Stimulated activated CD4-positive, alpha-beta T cell treated with anti-CD3 and anti-CD28 coated beads, Interleukin-12 subunit alpha, Interleukin-12 subunit beta, amount 100 ng/mL, for 4 hours (primary cell): ENCODE results near the gene BICD2.

Source experiments
- DNase-seq: peaks from one replicate; pipeline ENCODE4 v3.0.0-alpha.2; 2020

The BICD2 gene

DNA sequence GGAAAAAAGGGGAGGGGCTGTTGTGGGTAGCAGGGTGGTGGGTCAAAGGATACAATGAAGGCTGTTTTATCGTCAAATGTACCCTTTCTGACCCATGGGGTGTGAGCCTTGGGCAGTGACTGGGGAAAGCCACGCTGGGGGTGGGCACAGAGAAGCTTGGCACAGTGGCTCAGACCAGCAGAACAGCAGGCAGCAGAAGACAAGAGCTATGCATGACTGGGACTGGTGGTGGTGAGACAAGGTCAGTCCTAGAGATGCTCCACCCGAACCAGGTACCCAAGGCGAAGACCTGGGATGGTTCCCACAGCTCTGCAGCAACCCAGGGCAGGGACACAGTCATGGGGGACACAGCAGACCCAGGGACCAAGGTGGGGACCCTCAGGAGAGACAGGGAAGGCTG is 38.3 kb downstream of the BICD2 start:
- no peak for DNase-seq

DNA sequence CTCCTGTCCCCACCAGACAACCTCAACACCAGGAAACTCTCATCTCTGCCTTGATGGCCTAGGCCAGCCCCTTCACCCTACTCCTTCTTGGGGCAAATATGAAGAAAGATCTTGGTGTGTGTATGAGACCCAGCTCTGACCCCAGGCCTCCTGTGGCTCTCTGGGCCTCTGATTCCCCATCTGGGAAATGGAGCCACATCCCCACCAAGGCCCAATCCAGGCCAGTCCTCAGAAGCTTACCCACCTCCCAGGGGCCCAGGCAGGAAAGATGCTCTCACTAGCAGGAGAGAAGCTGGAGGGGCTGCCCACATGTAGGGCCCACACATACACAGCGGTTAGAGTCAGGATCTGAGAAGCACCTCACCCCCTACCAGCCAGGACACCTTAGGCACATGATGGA is 38.9 kb downstream of the BICD2 start:
- no peak for DNase-seq

DNA sequence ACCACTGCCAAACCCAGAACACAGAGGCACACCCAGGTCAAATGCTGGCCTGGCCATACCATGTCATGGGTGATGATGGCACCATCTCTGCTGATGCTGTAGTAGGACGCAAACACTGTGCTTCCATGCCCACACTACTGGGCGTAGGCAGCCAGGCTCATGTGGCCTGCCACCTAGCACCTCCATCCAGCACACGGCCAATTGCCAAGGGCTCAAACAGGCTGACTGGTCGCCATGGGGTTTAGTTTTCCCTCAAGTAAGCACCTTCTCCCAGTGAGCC is 39.4 kb downstream of the BICD2 start:
- DNase-seq: no peak

DNA sequence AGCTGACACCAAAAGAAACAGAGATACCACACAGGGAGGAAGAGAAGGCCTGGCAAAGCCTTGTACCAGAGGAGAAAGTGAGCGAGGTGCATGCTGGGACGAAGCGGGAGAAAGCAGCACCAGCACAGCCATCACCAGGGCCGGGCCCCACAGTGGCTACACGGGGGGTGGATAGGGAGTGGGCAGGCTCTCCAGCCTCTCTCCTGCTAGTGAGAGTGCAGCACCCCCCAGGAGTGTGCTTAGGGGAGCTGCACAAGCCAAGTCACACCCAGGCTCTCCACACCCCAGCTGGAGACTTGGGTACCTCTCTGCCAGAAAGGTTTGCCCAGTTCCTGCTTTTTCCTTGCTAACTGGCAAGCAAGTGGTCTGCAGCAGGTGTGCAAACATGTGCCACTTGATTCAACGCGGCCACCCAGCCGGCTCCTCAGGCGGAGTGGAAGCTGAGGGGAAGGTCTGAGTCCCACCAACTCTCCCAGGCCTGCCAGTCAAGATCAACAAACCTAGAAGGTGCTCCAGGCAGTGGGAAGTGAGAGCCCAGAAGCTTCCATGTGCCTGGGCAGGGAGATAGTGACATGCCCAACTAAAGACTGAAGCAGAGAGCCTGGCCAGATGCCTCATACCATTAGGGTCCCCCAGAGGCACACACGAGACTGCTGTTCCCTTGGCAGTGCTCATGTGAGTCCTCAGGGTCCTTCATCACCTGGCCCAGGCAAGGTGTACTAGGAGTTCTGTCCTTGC is 39.9 kb downstream of the BICD2 start:
- DNase-seq: no peak

DNA sequence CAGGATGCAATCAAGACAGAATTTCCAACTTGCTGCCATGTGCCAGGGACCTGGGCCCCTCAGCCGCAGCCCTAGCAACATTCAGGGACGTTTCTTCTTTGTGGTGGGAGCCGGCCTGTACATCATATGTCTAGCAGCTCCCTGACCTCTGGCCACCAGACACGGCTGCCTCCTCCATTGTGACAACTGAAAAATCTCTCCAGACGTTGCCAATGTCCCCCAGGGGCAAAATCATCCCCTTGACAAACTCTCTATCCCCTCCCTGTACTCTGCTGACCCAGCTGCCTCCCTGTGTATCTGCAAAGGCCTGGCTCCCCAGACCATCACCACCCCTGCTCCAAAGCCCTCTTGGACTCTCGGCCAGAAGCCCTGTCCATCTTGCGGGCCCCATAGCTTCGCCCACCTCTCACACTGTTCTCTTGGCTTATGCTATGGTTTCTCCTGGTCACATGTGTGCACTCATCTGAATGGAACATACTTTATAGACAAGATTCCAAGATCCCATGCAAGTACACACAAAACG is 40.8 kb downstream of the BICD2 start:
- DNase-seq: no peak

DNA sequence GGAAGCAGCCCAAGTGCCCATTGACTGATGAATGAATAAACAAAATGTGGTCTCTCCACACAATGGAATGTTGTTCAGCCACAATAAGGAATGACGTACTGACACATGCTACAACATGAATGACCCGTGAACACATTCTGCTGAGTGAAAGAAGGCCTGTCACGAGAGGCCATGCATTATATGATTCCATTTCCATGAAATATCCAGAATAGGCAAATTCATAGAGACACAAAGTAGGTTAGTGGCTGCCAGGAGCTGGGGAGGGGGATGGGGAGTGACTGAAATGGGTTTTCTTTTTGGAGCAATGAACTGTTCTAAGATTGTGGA is 41.4 kb downstream of the BICD2 start:
- no peak for DNase-seq

GRCh38 chr9:92722386-92723298 is 42.0 kb downstream of the BICD2 start:
- no peak for DNase-seq

DNA sequence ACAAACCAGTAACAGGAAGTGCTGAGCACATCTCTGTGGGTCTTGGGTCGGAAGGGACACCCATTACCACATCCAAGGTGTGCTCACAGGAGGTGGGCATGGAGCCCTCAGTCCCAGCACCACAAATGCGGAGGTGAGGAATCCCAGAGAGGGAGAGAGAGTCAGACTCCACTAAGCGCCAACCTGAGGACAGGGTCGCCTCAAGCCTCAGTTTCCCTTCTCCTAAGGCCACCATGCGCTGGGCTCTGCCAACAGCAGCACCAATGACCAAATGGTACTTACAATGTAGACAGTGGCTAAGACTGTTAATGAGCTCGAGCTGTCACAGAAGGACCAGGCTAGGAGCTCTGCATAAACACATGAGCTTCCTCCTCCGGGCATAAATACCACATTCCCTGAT is 43.1 kb downstream of the BICD2 start:
- DNase-seq: no peak

- no peak for DNase-seq
Measured at GRCh38 chr9:92720807-92721535, 43.7 kb downstream of the BICD2 start.

DNA sequence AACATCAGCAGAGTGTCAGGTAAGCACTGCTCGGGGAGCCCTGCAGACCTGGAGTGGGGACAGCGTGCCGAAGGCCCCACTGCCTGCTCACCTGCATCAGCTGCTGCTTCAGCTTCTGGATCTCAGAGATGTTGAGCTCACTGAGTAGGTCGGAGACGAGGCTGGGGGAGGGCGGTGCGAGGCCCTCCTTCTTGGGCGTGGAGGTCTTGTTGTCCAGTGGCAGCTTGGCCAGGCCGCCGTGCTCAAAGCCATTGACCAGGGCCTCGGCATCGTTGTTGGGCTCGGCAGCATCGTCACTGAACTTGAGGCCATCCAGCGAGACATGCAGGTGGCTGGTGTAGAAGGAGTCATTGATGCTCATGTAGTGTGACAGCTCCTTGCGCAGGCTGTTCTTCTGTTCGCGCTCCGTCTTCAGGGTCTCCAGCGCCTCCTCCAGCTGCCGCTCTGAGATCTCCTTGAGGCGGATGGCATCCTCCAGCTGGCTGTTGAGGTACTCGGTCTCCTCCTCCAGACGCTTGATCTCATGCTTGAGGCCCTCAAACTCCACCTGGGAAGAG is 44.3 kb downstream of the BICD2 start:
- DNase-seq: no peak

DNA sequence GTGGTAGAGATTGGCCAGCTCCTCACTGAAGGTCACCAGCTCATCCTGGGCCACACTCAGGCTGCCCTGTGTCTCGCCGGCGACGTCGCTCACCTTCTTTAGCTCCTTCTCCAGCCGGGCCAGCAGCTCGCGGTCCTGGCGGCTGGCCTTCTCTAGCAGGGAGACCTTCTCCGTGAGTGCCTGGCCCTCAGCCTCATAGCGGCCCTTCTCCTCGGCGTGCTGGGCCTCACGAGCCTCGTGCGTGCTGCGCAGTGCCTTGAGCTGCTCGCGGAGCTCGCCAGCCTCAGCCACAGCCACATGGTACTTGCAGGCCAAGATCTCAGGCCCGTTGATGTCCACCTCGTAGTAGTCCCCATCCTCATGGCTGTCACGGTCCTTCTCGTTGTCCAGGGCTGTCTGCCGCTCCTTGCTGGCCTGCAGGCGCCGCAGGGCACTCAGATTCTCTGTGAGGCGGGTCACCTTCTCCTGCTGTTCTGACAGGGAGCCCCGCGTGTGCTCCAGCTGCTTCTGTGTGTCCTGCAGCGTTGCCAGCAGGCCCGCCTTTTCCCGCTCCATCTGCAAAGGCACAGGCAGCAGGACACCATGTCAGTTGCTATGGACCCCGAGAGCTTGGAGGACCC is 45.5 kb downstream of the BICD2 start:
- DNase-seq: no peak

DNA sequence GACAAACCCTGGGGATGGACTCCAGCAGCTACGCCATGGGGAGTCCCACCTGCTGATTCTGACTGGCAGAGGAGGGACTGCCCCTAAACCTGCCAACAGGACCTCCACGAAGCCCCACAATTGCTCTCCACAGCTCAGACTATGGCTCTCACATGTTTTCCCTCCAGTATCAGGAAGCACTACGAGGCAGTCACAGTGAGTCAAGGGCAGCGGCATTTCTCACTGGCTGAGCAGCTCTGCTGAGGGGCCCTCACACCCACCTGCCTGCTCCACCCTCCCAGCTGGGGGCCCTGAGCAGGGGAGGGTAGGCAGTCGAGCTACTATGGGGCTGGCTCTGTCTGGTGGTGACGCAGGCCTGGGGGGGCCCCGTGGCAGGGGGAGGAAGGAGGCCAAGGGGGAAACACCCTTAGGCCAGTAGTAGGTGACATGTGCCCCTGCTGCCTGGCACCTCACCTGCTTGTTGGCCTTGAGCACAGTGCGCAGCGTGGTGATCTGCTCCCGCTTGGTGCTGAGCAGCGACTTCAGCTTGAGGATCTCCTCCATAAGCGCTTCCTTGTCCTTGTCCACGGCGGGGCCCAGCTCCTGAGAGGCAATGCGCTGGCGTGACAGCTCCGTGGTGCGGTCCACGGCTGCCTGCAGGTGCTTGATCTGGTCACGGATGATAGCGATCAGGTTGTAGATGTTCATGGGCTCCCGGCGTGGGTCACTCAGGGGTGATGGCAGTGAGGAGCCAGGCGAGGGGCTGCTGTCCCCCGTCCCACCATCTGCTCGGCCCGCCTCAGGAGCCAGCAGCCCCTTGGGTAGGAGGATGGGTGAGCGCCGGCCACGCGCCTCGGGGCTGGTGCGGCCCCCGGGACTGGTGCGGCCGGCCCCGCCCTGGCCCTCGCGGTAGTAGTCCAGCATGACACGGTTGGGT is 46.3 kb downstream of the BICD2 start:
- no peak for DNase-seq

DNA sequence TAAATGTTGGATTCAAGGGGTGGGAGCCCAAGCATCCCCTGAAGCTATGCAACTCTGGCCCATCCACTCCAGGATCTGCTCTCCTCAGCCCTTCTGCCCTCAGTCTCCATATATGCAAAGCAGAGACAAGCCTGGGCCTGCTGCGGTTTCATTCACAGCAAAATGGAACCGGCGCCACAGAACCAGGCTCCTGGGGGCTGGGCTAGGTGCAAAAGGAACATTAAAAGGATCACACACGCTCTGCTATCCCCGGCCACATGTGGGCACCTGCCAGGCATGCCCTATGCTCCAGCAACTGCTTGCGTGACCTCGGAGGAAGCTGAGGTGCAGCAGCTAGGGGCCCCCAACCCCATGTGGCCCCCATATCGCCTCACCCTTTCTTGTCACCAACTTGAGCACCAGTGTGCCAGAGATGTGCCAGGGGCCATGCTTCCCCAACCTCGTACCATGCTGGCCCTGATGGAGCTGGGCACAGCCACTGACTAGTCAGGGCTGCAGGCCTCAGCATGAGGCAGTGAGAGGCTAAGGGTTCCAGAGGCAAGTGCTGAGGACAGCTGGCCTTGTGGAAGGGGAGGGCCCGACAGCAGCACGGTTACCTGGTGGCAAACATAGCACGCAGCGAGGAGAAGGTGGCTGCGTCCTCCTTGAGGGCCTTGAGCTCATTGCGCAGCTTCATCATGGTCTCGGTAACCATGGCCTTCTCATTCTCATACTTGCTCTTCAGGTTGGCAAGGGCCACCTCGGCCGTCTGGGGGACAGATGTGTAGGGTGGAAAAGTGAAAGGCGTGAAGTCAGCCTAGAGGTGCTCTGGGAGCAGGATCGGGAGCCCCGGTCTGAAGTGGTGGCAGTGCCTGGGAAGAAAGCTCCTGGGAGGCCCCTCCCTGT is 47.2 kb downstream of the BICD2 start:
- DNase-seq: no peak

DNA sequence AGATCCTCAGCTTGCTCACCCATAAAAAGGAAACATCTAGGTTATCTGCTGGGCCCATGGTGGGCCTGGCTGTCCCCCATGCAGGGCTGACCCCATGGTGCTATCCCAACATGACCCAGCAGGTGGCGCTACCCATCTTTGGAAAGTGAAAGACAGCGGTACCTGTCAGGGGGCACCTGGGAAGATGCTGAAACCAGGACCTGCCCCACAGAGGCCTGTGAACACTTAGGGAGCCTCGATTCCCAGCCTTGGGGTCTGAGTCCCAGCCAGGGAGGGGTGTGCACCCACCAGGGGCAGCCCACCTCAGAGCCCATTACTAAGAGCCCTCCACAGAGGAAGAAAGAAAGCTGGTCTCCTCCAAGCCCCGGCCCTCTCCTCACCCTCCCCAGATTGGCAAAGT is 48.1 kb downstream of the BICD2 start:
- DNase-seq: peak; percentile 80

DNA sequence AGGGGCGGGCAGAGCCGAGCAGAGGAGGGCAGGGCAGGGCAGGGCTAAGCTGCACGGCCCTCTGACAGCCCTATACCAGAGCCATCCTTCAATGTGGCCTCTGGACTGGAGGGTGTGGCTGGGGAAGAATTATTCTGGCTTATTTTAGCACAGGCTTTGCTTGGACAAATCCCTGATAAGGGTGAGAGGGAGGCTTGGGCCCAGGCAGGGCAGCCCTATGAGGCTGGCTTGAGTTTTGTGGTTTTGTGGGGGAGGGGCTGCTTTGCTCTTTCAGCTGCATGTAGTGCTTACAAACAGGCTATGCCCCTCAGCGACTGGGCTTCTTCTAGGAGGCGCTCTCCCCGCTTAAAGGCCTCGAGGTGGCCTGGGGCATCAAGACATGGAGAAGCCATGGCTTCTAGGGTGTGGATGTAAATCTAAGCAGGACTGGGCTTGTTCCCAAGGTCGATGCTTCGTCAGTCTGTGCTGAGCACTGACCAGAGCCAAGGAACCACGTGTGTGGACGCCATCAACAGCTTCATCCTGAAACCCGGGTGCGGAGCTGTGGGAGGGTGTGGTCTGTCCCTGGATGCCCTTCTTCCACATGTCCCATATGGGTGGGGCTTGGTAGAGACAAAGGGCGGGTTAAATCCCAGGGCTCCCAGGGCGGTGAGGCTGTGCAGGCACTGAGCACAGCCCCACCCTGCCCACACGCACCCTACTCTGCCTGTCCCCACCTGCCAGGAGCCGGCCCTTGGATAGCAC is 49.0 kb downstream of the BICD2 start:
- no peak for DNase-seq

- DNase-seq: no peak
Measured at GRCh38 chr9:92714787-92715487, 49.7 kb downstream of the BICD2 start.

DNA sequence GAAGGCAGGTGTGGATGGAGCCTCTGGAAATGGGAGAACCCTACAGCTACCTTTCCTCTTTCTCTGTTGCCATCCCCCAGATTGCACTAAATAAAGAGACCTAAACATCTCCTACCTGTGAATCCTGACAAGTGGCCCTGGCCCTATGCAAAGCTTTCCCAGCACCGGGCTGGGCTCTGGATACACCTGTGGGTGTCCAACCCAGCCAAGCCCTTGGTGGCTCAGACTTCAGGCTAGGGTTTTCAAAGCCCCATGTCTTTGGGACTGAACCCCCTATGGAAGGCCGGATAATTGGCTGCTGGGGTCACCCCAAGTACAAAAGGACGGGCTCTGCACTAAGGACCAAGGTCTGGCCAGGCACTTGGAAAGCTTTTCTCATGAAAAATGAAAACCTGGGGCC is 50.6 kb downstream of the BICD2 start:
- no peak for DNase-seq

DNA sequence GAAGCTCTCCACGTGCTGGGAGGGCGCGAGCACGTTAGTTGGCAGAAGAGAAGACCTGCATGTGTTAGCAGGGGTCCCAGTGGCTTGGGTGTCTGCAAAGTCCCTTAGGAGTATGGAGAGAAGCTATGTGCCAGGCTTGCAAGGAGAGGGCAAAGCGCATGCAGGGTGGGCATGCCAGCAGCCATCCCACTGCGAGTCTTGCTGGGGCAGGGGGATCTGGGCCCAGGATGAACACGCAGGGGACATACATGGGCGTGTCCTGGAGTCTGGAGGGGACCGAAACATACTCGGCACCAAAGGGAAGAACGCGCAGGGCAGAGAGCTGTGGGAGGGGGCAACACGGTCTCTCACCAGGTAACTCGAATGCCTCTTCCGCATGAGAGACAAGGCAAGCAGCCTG is 51.1 kb downstream of the BICD2 start:
- no peak for DNase-seq

- DNase-seq: no peak
Measured at GRCh38 chr9:92712767-92713166, 51.9 kb downstream of the BICD2 start.
